ENCODE results near the gene MAPK6.

- TF ChIP-seq CTCF (IDR thresholded peaks at IDR 0.05): no peak
- no peak for TF ChIP-seq POLR2A (IDR thresholded peaks at IDR 0.05)
Measured at GRCh38 chr15:52002351-52002750, 16.7 kb upstream of the MAPK6 start.
